ENCODE data around the gene CNNM2.
"Not testable (repeated sequence)": the region's sequence is repeated elsewhere in the genome, so short reads cannot be mapped to it uniquely, and the experiment has no call there.

The CNNM2 gene

GRCh38 chr10:102997998-102998397, 79.9 kb downstream of the CNNM2 start:
- Histone ChIP-seq H3K4me1 (ENCODE audit: insufficient read depth, low read length, severe bottlenecking) (no peaks in the 10 kb centered on the region), H3K27me3 (ENCODE audit: insufficient read depth, low read length) (no peaks in the 10 kb centered on the region), H4K20me1 (ENCODE audit: insufficient read depth, low read length) (no peaks in the 10 kb centered on the region), H3K9me3 (ENCODE audit: low read length) (no peaks in the 10 kb centered on the region), H3K9ac (ENCODE audit: low read length) (no peak overlapping the region), H3K4me3 (ENCODE audit: low read depth, low read length, poor library complexity, severe bottlenecking) (no peak overlapping the region), H3K79me2 (ENCODE audit: insufficient read depth, low read length) (no peaks in the 10 kb centered on the region), H3F3A (ENCODE audit: insufficient read depth, low read length) (no peaks in the 10 kb centered on the region), H2AFZ (ENCODE audit: low read length) (no peak overlapping the region), H3K9me2 (ENCODE audit: low read depth, low read length) (no peaks in the 10 kb centered on the region), H3K4me2 (ENCODE audit: low read length) (no peak overlapping the region), H3K27ac (ENCODE audit: low read depth, low read length, poor library complexity, severe bottlenecking) (no peak overlapping the region), H3K36me3 (ENCODE audit: insufficient read depth, low read length) (no peaks in the 10 kb centered on the region)
- TF ChIP-seq EZH2 (IDR thresholded peaks at IDR 0.05; ENCODE audit: borderline replicate concordance, low read length) (no peak), CTCF (IDR thresholded peaks at IDR 0.05; ENCODE audit: low read length) (no peak)

- no peak overlapping the region for H3K4me3 ChIP-seq (ENCODE audit: low read depth, low read length, poor library complexity, severe bottlenecking)
- H3K4me2 ChIP-seq (ENCODE audit: low read length): no peak overlapping the region
- no peak for TF ChIP-seq EZH2 (IDR thresholded peaks at IDR 0.05; ENCODE audit: borderline replicate concordance, low read length)
- TF ChIP-seq CTCF (IDR thresholded peaks at IDR 0.05; ENCODE audit: low read length): no peak
- no peaks in the 10 kb centered on the region for H4K20me1 ChIP-seq (ENCODE audit: insufficient read depth, low read length)
- no peak overlapping the region for H2AFZ ChIP-seq (ENCODE audit: low read length)
- H3K9me3 ChIP-seq (ENCODE audit: low read length): no peaks in the 10 kb centered on the region
- no peak overlapping the region for H3K27ac ChIP-seq (ENCODE audit: low read depth, low read length, poor library complexity, severe bottlenecking)
- H3K27me3 ChIP-seq (ENCODE audit: insufficient read depth, low read length): no peaks in the 10 kb centered on the region
- H3K79me2 ChIP-seq (ENCODE audit: insufficient read depth, low read length): no peaks in the 10 kb centered on the region
- H3F3A ChIP-seq (ENCODE audit: insufficient read depth, low read length): no peaks in the 10 kb centered on the region
- no peak overlapping the region for H3K9ac ChIP-seq (ENCODE audit: low read length)
- no peaks in the 10 kb centered on the region for H3K4me1 ChIP-seq (ENCODE audit: insufficient read depth, low read length, severe bottlenecking)
- no peaks in the 10 kb centered on the region for H3K36me3 ChIP-seq (ENCODE audit: insufficient read depth, low read length)
- no peaks in the 10 kb centered on the region for H3K9me2 ChIP-seq (ENCODE audit: low read depth, low read length)
Observed at GRCh38 chr10:102998399-102998907, 80.4 kb downstream of the CNNM2 start.

- H3K27me3 ChIP-seq (ENCODE audit: insufficient read depth, low read length); H4K20me1 ChIP-seq (ENCODE audit: insufficient read depth, low read length); H3K4me3 ChIP-seq (ENCODE audit: low read depth, low read length, poor library complexity, severe bottlenecking); H3K79me2 ChIP-seq (ENCODE audit: insufficient read depth, low read length); H3K36me3 ChIP-seq (ENCODE audit: insufficient read depth, low read length); H2AFZ ChIP-seq (ENCODE audit: low read length); H3K9ac ChIP-seq (ENCODE audit: low read length); H3K27ac ChIP-seq (ENCODE audit: low read depth, low read length, poor library complexity, severe bottlenecking); H3K4me1 ChIP-seq (ENCODE audit: insufficient read depth, low read length, severe bottlenecking); H3F3A ChIP-seq (ENCODE audit: insufficient read depth, low read length); H3K9me2 ChIP-seq (ENCODE audit: low read depth, low read length); H3K9me3 ChIP-seq (ENCODE audit: low read length); H3K4me2 ChIP-seq (ENCODE audit: low read length): not testable (repeated sequence)
Observed at GRCh38 chr10:103000050-103000449, 82.0 kb downstream of the CNNM2 start.

GRCh38 chr10:103007017-103007416, 88.9 kb downstream of the CNNM2 start:
- no peaks in the 10 kb centered on the region for H3K36me3 ChIP-seq (ENCODE audit: insufficient read depth, low read length)
- no peaks in the 10 kb centered on the region for H3K9me2 ChIP-seq (ENCODE audit: low read depth, low read length)
- no peaks in the 10 kb centered on the region for H3K4me1 ChIP-seq (ENCODE audit: insufficient read depth, low read length, severe bottlenecking)
- no peaks in the 10 kb centered on the region for H4K20me1 ChIP-seq (ENCODE audit: insufficient read depth, low read length)
- no peak overlapping the region for H3K4me3 ChIP-seq (ENCODE audit: low read depth, low read length, poor library complexity, severe bottlenecking)
- no peak overlapping the region for H2AFZ ChIP-seq (ENCODE audit: low read length)
- TF ChIP-seq EZH2 (IDR thresholded peaks at IDR 0.05; ENCODE audit: borderline replicate concordance, low read length): no peak
- TF ChIP-seq CTCF (IDR thresholded peaks at IDR 0.05; ENCODE audit: low read length): no peak
- H3K27ac ChIP-seq (ENCODE audit: low read depth, low read length, poor library complexity, severe bottlenecking): no peak overlapping the region
- H3K79me2 ChIP-seq (ENCODE audit: insufficient read depth, low read length): no peaks in the 10 kb centered on the region
- H3K9me3 ChIP-seq (ENCODE audit: low read length): no peaks in the 10 kb centered on the region
- no peak overlapping the region for H3K9ac ChIP-seq (ENCODE audit: low read length)
- no peaks in the 10 kb centered on the region for H3F3A ChIP-seq (ENCODE audit: insufficient read depth, low read length)
- H3K4me2 ChIP-seq (ENCODE audit: low read length): no peak overlapping the region
- no peaks in the 10 kb centered on the region for H3K27me3 ChIP-seq (ENCODE audit: insufficient read depth, low read length)
